Muscle of leg (tissue), 11 donors: ENCODE results near the gene TRMU. TPM values are rescaled to one million over a fixed set of nuclear protein-coding genes. Genes with fewer than 3 reads are reported as not detected.
A peak's percentile ranks its signal among the peaks of the same experiment; 100 is the strongest.

ENCODE experiments used
- DNase-seq: peaks from one replicate; pipeline ENCODE4 v3.0.0; 2013
- H3K27ac ChIP-seq: one replicate; pipeline ENCODE4 v1.5.1; 2013; ENCODE audit warnings: mild to moderate bottlenecking, low read length, control low read depth
- H3K27me3 ChIP-seq: one replicate; pipeline ENCODE4 v1.6.1; 2013; ENCODE audit warnings: low read length; ENCODE audit not compliant: control insufficient read depth, insufficient read depth
- H3K36me3 ChIP-seq: one replicate; pipeline ENCODE4 v1.6.1; 2013; ENCODE audit warnings: low read length; ENCODE audit not compliant: control insufficient read depth, insufficient read depth
- H3K4me1 ChIP-seq: one replicate; pipeline ENCODE4 v1.6.1; 2013; ENCODE audit warnings: low read length; ENCODE audit not compliant: control insufficient read depth, insufficient read depth
- H3K4me3 ChIP-seq: one replicate; pipeline ENCODE4 v1.5.1; 2013; ENCODE audit warnings: low read length, control low read depth
- H3K9me3 ChIP-seq: replicated peaks from 2 replicates; pipeline ENCODE4 v1.6.1; 2013; ENCODE audit warnings: low read depth, low read length; ENCODE audit not compliant: control insufficient read depth
- WGBS: methylation state at CpG from one replicate; pipeline ENCODE4 v1.1.5; 2013; ENCODE audit warnings: missing lambda C conversion rate; ENCODE audit not compliant: insufficient coverage; 5-methylcytosine and 5-hydroxymethylcytosine counted together
- polyA plus RNA-seq, 8 donors: library from polyadenylated mRNA; unstranded; fragments of 120-200 nt; gene quantifications; one replicate each; pipeline versions ENCODE4 v1.2.1 to v1.2.3, GENCODE V29; 2013; ENCODE audit warnings: inconsistent platforms in 1 of 8, low replicate concordance in 1 of 8; ENCODE audit not compliant: insufficient read length in 8 of 8, insufficient read depth in 1 of 8
- total RNA-seq: library from RNA; stranded (reverse); fragments of 120-200 nt; gene quantifications from one replicate; pipeline ENCODE4 v1.2.4, GENCODE V29; 2013

The TRMU gene
- total and polyA plus RNA-seq, 9 donors, result 28.2 to 37.7 (median 30.1) TPM

DNA sequence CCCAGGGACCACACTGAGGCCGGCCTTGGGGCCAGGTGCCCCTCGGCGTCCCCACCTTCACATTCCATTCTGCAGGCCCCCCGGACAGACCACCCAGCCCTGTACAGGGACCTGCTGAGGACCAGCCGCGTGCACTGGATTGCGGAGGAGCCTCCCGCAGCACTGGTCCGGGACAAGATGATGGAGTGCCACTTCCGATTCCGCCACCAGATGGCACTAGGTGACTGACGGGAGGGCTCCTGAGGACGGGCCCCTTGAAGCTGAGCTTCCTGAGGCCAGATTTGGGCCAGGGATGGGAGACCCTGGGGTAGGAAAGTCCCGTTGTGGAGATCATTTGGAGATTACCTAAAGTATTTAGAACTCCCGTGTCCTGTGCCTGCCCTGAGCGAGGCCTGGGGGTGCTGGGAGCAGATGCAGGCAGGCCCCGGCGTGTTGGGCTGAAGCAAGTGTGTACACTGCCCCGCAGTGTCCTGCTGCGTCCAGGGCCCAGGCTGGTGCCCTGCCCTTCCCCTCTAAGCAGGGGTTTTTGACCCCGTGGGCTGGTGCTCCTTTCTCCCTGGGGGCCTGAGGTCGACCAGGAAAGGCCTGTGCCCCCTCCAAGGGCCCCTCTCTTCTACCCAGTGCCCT is 20.0 kb downstream of the TRMU start:
- peaks cover 34% of the 10 kb centered on the region for H3K4me1 ChIP-seq
- 31% methylated on average over 18 of the region's 22 CpGs for WGBS

DNA sequence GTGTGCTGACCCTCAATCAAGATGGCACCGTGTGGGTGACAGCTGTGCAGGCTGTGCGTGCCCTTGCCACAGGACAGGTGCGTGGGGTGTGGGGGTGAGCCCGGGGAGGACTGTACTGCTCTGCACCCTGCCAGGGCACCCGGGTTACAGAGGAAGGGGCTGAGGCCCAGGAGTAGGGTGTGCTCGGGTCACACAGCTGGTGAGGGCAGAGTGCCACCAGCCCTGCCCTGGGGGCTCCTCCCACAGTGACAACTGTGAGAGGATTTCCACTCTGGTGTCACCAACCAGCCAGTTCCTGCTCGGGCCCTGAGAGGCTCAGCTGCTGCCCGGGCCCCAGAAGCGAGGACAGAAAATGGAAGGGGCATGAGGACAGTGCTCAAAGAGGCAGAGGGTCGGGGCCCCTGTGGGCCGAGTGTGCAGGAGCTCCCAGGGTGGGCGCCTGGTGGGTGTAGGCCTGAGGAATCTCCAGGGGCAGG is 20.5 kb downstream of the TRMU start:
- DNase-seq, result peak; percentile 70
- Histone ChIP-seq H3K4me1 (peaks cover 34% of the 10 kb centered on the region), H3K9me3 (peaks cover 7% of the 10 kb centered on the region), H3K36me3 (peaks cover 62% of the 10 kb centered on the region), H3K27ac (peak overlapping the region; percentile 84), H3K27me3 (no peaks in the 10 kb centered on the region), H3K4me3 (no peak overlapping the region)
- 91% methylated on average over 8 of the region's 12 CpGs for WGBS

More for the DNA sequence above, 20.0 kb downstream of the TRMU start:
- peak; percentile 74 for DNase-seq
- peaks cover 3% of the 10 kb centered on the region for H3K9me3 ChIP-seq
- H3K4me3 ChIP-seq, result no peak overlapping the region
- peak overlapping the region; percentile 84 for H3K27ac ChIP-seq
- no peaks in the 10 kb centered on the region for H3K27me3 ChIP-seq
- peaks cover 68% of the 10 kb centered on the region for H3K36me3 ChIP-seq

DNA sequence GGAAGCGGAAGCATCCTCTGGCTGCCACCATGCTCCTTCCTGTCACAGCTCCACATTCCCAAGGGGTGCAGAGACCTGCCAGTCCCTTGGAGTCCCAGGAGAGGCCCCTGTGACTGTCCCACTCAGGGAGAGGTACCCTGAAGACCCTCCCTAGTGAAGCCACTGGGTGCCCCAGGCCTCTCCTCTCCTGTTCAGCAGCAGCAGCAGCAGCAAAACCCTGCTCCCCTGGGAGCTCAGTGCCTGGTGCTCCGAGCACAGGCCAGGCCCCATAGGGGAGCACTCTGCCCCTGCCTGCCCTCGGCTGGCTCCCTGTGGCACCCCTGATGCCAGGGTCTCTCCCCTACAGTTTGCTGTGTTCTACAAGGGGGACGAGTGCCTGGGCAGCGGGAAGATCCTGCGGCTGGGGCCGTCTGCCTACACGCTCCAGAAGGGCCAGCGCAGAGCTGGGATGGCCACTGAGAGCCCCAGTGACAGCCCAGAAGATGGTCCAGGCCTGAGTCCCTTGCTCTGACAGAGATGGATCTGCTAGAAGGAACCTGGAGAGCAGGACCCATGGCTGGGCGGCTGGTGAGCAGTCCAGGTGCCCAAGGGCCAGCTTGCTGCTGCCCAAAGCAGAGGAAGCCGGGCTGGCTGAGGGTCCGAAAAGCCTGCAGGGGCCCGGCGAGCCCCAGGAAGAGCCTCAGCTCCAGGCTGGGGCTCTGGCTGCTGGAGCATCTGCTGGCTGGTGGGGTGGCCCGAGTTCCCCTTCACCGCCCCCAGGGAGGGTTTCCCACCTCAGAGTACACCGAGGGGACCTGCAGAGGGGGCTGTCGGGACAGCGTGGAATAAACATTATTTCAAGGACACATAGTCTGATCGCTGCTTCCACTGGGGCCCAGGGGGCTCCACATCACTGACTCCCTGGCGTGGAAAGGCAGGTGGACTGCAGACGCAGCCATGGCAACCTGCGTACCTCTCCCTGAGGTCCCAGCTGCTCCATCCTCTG is 21.3 kb downstream of the TRMU start:
- Histone ChIP-seq H3K4me1 (peaks cover 34% of the 10 kb centered on the region), H3K9me3 (peaks cover 7% of the 10 kb centered on the region), H3K27ac (peak overlapping the region; percentile 81), H3K36me3 (peaks cover 55% of the 10 kb centered on the region), H3K4me3 (no peak overlapping the region), H3K27me3 (no peaks in the 10 kb centered on the region)
- no peak for DNase-seq
- 85% methylated on average over 21 of the region's 23 CpGs for WGBS

DNA sequence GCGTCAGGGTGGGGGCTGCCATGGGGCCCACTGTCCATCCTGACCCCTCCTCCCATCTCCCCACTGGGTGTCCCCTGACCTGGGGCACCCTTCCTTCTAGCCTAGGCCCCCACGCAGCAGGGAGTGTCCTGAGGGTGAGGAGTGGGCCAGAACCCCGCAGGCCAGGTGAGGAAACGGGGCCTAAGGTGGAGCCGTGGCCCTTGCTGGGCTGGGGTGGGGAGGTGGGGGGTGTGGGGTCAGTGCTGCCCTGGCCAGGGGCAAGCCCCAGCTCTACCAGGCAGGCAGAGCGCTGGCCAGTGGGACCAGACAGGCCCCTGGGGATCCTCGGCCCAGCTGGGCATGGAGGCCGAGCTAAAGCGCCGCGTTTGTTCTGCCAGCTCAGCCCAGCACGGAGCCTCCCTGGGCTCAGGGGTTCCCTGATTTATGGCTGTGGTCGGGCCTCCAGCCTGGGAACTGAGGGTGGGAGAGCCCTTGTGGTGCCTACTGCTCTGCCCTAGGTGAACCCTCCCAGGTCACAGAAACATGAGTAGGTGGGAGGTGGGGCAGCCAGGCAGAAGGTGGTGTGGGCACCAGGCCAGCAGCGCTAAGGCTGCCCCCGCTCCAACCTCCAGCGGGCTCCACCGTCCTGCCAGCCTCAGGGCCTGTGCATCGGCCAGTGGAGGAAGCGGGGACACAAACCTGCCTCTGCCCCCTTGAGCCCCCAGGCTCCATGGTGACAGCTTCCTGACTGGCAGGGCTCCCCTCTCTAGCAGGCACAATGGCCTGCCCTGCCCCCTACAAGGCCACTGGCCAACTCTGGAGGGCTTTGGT is 22.4 kb downstream of the TRMU start:
- 88% methylated on average over 16 of the region's 19 CpGs for WGBS
- peaks cover 45% of the 10 kb centered on the region for H3K36me3 ChIP-seq

DNA sequence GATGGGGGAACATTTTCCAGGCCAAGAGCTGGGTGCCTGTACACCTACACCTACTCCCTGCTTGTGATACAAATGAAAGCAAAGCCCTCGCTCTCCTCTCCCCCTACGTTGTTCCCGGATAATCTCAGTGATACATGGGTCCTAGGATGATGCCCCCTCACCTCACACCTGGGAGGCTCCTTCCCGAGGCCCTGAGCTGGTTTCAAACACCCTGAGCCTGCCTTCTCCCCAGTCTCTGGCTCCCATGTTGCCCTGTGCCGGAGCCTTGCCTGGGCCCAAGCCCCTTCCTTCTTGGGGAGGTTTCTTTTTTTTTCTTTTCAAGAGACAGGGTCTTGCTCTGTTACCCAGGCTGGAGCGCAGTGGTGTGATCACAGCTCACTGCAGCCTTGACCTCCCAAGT is 23.3 kb downstream of the TRMU start:
- H3K36me3 ChIP-seq, result peaks cover 36% of the 10 kb centered on the region
- H3K27ac ChIP-seq, result no peak overlapping the region
- DNase-seq, result no peak
- peaks cover 7% of the 10 kb centered on the region for H3K9me3 ChIP-seq
- H3K4me3 ChIP-seq, result no peak overlapping the region
- H3K27me3 ChIP-seq, result no peaks in the 10 kb centered on the region
- H3K4me1 ChIP-seq, result peaks cover 42% of the 10 kb centered on the region
- WGBS, result 95% methylated on average over 3 of the region's 6 CpGs

More for the DNA sequence above, 22.4 kb downstream of the TRMU start:
- H3K27me3 ChIP-seq, result no peaks in the 10 kb centered on the region
- H3K9me3 ChIP-seq, result peaks cover 7% of the 10 kb centered on the region
- H3K27ac ChIP-seq, result no peak overlapping the region
- no peak overlapping the region for H3K4me3 ChIP-seq
- peaks cover 42% of the 10 kb centered on the region for H3K4me1 ChIP-seq
- DNase-seq, result no peak

DNA sequence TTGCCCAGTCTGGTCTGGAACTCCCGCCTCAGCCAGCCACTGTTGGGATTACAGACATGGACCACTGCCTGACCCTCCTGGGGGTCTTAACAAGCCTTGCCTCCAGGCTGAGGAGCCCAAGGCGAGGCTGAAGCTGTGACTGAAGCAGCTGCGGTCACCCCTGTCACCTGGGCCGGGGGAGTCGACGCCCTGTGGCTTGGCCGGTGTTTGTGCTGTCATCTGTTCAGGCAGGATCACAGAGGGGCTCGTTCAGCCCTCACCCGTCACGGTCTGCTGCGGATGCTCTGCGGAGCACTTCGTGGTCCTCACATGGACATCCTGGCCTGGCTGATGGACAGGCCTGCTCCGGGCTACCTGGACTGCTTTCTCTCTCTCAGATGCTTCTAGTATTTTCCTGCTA is 23.8 kb downstream of the TRMU start:
- no peak for DNase-seq
- no peaks in the 10 kb centered on the region for H3K27me3 ChIP-seq
- peaks cover 42% of the 10 kb centered on the region for H3K4me1 ChIP-seq
- H3K4me3 ChIP-seq, result no peak overlapping the region
- 83% methylated on average over 11 of the region's 14 CpGs for WGBS
- no peak overlapping the region for H3K27ac ChIP-seq
- H3K36me3 ChIP-seq, result peaks cover 30% of the 10 kb centered on the region
- peaks cover 7% of the 10 kb centered on the region for H3K9me3 ChIP-seq

DNA sequence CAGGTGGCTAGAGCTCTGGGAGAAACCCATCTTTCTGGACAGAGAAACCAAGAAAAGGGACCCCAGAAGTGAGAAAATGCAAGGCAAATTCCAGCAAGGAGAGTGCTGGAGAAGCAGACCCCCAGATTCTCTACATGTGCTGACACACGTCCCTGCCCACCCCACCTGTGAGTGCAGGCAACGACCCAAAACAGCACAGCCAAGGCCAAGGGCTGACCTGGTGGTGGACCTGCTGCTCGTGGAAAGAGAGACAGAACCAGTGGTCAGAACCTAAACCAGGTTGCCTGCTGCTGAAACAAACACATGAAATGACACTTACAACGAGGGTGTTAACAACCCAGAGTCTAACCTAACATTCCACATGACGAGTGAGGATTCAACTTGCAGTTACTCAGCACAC is 24.6 kb downstream of the TRMU start:
- Histone ChIP-seq H3K9me3 (peaks cover 7% of the 10 kb centered on the region), H3K27me3 (no peaks in the 10 kb centered on the region), H3K4me3 (no peak overlapping the region), H3K36me3 (peaks cover 23% of the 10 kb centered on the region), H3K27ac (no peak overlapping the region), H3K4me1 (peaks cover 40% of the 10 kb centered on the region)
- 83% methylated on average over 5 of the region's 5 CpGs for WGBS
- no peak for DNase-seq

DNA sequence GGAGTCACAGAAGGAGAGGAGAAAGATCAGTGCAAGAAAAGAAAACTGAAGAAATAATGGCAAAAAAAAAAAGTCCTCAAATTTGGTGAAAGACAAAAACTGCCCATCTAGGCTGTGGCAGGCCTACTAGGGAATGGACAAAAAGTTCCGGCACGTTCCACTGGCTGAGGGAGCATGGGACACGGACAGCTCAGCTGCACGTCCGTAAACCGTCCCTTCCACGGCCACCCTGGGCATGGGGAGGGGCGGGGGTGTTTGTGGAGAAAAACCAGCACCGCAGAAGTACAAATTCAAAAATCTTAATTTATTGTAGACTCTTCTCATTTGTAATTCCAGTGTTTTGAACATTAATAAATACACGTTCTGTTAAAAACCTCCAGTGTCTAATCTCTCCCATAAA is 25.4 kb downstream of the TRMU start:
- WGBS, result no CpG with 5 or more reads among the region's 10 CpGs
- no peaks in the 10 kb centered on the region for H3K27me3 ChIP-seq
- no peak overlapping the region for H3K27ac ChIP-seq
- peaks cover 32% of the 10 kb centered on the region for H3K4me1 ChIP-seq
- H3K9me3 ChIP-seq, result peaks cover 7% of the 10 kb centered on the region
- DNase-seq, result no peak
- H3K36me3 ChIP-seq, result peaks cover 20% of the 10 kb centered on the region
- H3K4me3 ChIP-seq, result no peak overlapping the region

DNA sequence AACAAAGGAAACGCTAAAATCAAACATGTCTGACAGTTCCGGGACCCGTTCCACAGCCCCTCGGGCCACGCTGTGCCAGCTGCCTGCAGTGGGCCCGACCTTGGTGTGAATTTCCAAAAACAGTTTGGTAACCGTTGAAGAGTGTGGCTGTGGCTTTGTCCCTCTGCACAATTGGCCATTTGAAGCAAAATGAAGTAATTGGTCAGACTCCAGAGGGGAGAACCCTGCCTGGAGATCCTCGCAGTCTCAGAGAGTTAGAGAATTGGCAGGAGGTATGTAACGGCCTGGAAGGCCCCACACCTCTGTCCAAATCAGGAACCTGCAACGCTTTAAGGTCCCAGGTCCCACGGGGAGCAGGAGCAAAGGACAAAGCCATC is 26.3 kb downstream of the TRMU start:
- H3K36me3 ChIP-seq, result peaks cover 13% of the 10 kb centered on the region

More for the DNA sequence above, 26.3 kb downstream of the TRMU start:
- Histone ChIP-seq H3K27me3 (no peaks in the 10 kb centered on the region), H3K27ac (no peak overlapping the region), H3K4me1 (peaks cover 23% of the 10 kb centered on the region), H3K4me3 (no peak overlapping the region), H3K9me3 (peaks cover 7% of the 10 kb centered on the region)
- WGBS, result 59% methylated on average over 9 of the region's 11 CpGs
- no peak for DNase-seq
